ENCODE data around the gene ARL5C.
"Not testable (repeated sequence)": the region's sequence is repeated elsewhere in the genome, so short reads cannot be mapped to it uniquely, and the experiment has no call there.

Gene ARL5C

GRCh38 chr17:39141294-39141693 lies 24.7 kb downstream of the ARL5C start:
- no peak for DNase-seq (ENCODE audit: low spot score)

- no peak for DNase-seq (ENCODE audit: low spot score)
These were observed 26.4 kb downstream of the ARL5C start for GRCh38 chr17:39139561-39139960.

GRCh38 chr17:39139161-39139511 lies 26.8 kb downstream of the ARL5C start:
- no peak for DNase-seq (ENCODE audit: low spot score)

- DNase-seq (ENCODE audit: low spot score) = no peak
These were observed 27.4 kb downstream of the ARL5C start for GRCh38 chr17:39138431-39139160.

- no peak for DNase-seq (ENCODE audit: low spot score)
These were observed 31.1 kb downstream of the ARL5C start for GRCh38 chr17:39134878-39135277.

- no peak for DNase-seq (ENCODE audit: low spot score)
These were observed 33.8 kb downstream of the ARL5C start for GRCh38 chr17:39132192-39132610.

- DNase-seq (ENCODE audit: low spot score) = no peak
These were observed 34.3 kb downstream of the ARL5C start for GRCh38 chr17:39131616-39132015.

- DNase-seq (ENCODE audit: low spot score) = no peak
These were observed 35.8 kb downstream of the ARL5C start for GRCh38 chr17:39130205-39130604.

GRCh38 chr17:39129544-39129943 lies 36.4 kb downstream of the ARL5C start:
- not testable (repeated sequence) for DNase-seq (ENCODE audit: low spot score)

GRCh38 chr17:39126436-39126835 lies 39.5 kb downstream of the ARL5C start:
- no peak for DNase-seq (ENCODE audit: low spot score)

- DNase-seq (ENCODE audit: low spot score) = no peak
These were observed 40.7 kb downstream of the ARL5C start for GRCh38 chr17:39125143-39125875.

GRCh38 chr17:39123627-39124026 lies 42.3 kb downstream of the ARL5C start:
- DNase-seq (ENCODE audit: low spot score) = no peak

GRCh38 chr17:39122991-39123390 lies 43.0 kb downstream of the ARL5C start:
- DNase-seq (ENCODE audit: low spot score) = no peak

GRCh38 chr17:39121919-39122318 lies 44.0 kb downstream of the ARL5C start:
- not testable (repeated sequence) for DNase-seq (ENCODE audit: low spot score)

- DNase-seq (ENCODE audit: low spot score) = no peak
These were observed 47.1 kb downstream of the ARL5C start for GRCh38 chr17:39118674-39119419.

GRCh38 chr17:39116224-39116623 lies 49.7 kb downstream of the ARL5C start:
- no peak for DNase-seq (ENCODE audit: low spot score)

GRCh38 chr17:39115135-39115534 lies 50.8 kb downstream of the ARL5C start:
- no peak for DNase-seq (ENCODE audit: low spot score)

- DNase-seq (ENCODE audit: low spot score) = no peak
These were observed 51.2 kb downstream of the ARL5C start for GRCh38 chr17:39114723-39115122.

GRCh38 chr17:39113871-39114270 lies 52.1 kb downstream of the ARL5C start:
- DNase-seq (ENCODE audit: low spot score) = no peak

GRCh38 chr17:39110435-39111136 lies 55.4 kb downstream of the ARL5C start:
- DNase-seq (ENCODE audit: low spot score) = no peak

GRCh38 chr17:39108461-39109375 lies 57.2 kb downstream of the ARL5C start:
- no peak for DNase-seq (ENCODE audit: low spot score)

Data from D341Med (cell line).